Hepatocyte (in vitro differentiated cells): ENCODE results near the gene CTNND2. TPM values are rescaled to one million over a fixed set of nuclear protein-coding genes. Genes with fewer than 3 reads are reported as not detected.

Experiments used
- DNase-seq: peaks from one replicate; pipeline ENCODE4 v3.0.0-alpha.2; 2016; ENCODE audit warnings: low spot score
- H2AFZ ChIP-seq: fragments of 200-600 bp; sonication (generic); 2 replicates; pipeline ENCODE4 v1.6.0; 2016; ENCODE audit warnings: antibody characterized with exemption, mild to moderate bottlenecking
- H3K27ac ChIP-seq: fragments of 200-600 bp; sonication (generic); 2 replicates; pipeline ENCODE4 v1.5.1; 2016; ENCODE audit warnings: mild to moderate bottlenecking
- H3K27me3 ChIP-seq: fragments of 200-600 bp; sonication (generic); 2 replicates; pipeline ENCODE4 v1.6.1; 2016
- H3K36me3 ChIP-seq: fragments of 200-600 bp; sonication (generic); replicated peaks from 2 replicates; pipeline ENCODE4 v1.5.1; 2016; ENCODE audit warnings: low read depth; ENCODE audit not compliant: insufficient read depth
- H3K4me1 ChIP-seq: fragments of 200-600 bp; sonication (generic); 2 replicates; pipeline ENCODE4 v1.5.1; 2016; ENCODE audit warnings: mild to moderate bottlenecking, moderate library complexity; ENCODE audit not compliant: insufficient read depth
- H3K4me2 ChIP-seq: fragments of 200-600 bp; sonication (generic); 2 replicates; pipeline ENCODE4 v1.6.0; 2016
- H3K4me3 ChIP-seq: fragments of 200-600 bp; sonication (generic); 2 replicates; pipeline ENCODE4 v1.5.1; 2016; ENCODE audit warnings: mild to moderate bottlenecking
- H3K79me2 ChIP-seq: fragments of 200-600 bp; sonication (generic); 2 replicates; pipeline ENCODE4 v1.6.0; 2017; ENCODE audit warnings: mild to moderate bottlenecking
- H3K9me2 ChIP-seq: fragments of 200-600 bp; sonication (generic); replicated peaks from 2 replicates; pipeline ENCODE4 v1.6.0; 2017; ENCODE audit warnings: mild to moderate bottlenecking; ENCODE audit not compliant: insufficient read depth
- H3K9me3 ChIP-seq: fragments of 200-600 bp; sonication (generic); 2 replicates; pipeline ENCODE4 v1.5.1; 2016; ENCODE audit warnings: low read depth, mild to moderate bottlenecking
- H4K20me1 ChIP-seq: fragments of 200-600 bp; sonication (generic); 2 replicates; pipeline ENCODE4 v1.6.0; 2016; ENCODE audit warnings: mild to moderate bottlenecking; ENCODE audit not compliant: insufficient read depth, poor library complexity, severe bottlenecking
- EZH2 ChIP-seq: fragments of 200-600 bp; sonication (generic); IDR thresholded peaks from 2 replicates; pipeline ENCODE4 v1.6.1; 2016; ENCODE audit warnings: antibody characterized with exemption, mild to moderate bottlenecking, borderline replicate concordance
- EZH2phosphoT487 ChIP-seq: fragments of 200-600 bp; sonication (generic); IDR thresholded peaks from one replicate; pipeline ENCODE4 v1.6.1; 2018; ENCODE audit warnings: antibody characterized with exemption, mild to moderate bottlenecking, low read depth, moderate library complexity; ENCODE audit not compliant: unreplicated experiment, severe bottlenecking
- WGBS: methylation state at CpG from one replicate; pipeline ENCODE4 v1.1.6; 2016; ENCODE audit warnings: low lambda C conversion rate; ENCODE audit errors: missing lambda C conversion rate; 5-methylcytosine and 5-hydroxymethylcytosine counted together
- polyA plus RNA-seq: library from polyadenylated mRNA; unstranded; fragments of >200 nt; fragmentation: Nextera tagmentation; extraction: Ambion mirVana; gene quantifications from 2 replicates; pipeline ENCODE4 v1.2.1, GENCODE V29; 2016
- total RNA-seq: library from RNA; depleted of rRNA; stranded (reverse); fragments of >200 nt; gene quantifications from 2 replicates; pipeline ENCODE4 v1.2.3, GENCODE V29; 2014
- TF ChIP-seq, protein P1 (sequence below): fragments of 200-600 bp; sonication (generic); IDR thresholded peaks from 2 replicates; pipeline ENCODE4 v1.5.1; 2016; ENCODE audit warnings: antibody characterized with exemption, mild to moderate bottlenecking; ENCODE audit not compliant: poor library complexity

Gene CTNND2, protein sequence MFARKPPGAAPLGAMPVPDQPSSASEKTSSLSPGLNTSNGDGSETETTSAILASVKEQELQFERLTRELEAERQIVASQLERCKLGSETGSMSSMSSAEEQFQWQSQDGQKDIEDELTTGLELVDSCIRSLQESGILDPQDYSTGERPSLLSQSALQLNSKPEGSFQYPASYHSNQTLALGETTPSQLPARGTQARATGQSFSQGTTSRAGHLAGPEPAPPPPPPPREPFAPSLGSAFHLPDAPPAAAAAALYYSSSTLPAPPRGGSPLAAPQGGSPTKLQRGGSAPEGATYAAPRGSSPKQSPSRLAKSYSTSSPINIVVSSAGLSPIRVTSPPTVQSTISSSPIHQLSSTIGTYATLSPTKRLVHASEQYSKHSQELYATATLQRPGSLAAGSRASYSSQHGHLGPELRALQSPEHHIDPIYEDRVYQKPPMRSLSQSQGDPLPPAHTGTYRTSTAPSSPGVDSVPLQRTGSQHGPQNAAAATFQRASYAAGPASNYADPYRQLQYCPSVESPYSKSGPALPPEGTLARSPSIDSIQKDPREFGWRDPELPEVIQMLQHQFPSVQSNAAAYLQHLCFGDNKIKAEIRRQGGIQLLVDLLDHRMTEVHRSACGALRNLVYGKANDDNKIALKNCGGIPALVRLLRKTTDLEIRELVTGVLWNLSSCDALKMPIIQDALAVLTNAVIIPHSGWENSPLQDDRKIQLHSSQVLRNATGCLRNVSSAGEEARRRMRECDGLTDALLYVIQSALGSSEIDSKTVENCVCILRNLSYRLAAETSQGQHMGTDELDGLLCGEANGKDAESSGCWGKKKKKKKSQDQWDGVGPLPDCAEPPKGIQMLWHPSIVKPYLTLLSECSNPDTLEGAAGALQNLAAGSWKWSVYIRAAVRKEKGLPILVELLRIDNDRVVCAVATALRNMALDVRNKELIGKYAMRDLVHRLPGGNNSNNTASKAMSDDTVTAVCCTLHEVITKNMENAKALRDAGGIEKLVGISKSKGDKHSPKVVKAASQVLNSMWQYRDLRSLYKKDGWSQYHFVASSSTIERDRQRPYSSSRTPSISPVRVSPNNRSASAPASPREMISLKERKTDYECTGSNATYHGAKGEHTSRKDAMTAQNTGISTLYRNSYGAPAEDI (N-terminal part only)
- 19.5 and 30.3 TPM in 2 replicates for total RNA-seq
- polyA plus RNA-seq, result 27.5 and 27.7 TPM in 2 replicates

DNA sequence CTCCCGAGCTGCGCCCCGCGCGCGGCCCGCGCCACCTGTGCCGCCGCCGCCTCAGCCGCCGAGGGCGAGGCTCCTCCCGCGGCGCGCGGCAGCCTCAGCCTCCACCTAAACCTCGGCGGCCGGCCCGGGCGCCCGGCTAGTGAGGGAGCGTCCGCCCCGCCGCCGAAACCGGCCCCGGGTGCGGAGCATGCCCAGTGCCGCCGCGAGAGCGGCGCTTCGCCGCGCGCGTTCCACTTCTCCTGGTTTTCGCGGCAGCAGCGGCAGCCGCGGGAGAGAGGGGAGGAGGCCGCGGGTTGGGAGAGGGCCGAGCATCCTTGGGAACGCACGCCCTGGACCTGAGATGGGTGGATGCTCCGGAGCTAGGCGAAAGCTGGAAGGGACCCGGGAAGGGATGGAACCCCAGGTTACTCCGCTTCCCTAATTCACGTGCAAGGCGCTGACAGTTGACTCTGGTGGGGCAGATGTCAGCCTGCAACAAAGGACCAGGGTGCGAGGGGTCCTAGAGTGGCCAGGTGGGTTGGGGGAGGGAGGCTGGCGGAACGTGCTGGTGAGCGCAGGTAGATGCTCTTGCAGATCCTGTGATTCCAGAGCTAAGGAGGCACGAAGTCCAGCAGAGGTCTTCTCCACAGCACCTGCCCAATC is at the start of gene CTNND2:
TSS of gene CTNND2 (minus strand) at position 182 of the 642 bp plus-strand sequence. CDS start 593 bp downstream, outside the sequence.
- peaks cover 4% of the 10 kb centered on the region for H3K4me1 ChIP-seq
- peak within 1 kb of the TSS; percentile 87 for H2AFZ ChIP-seq
- peak within 1 kb of the TSS; percentile 94 for H3K4me3 ChIP-seq
- TF ChIP-seq EZH2phosphoT487, result no peak
- peaks cover 24% of the 10 kb centered on the region for H3K79me2 ChIP-seq
- H4K20me1 ChIP-seq, result no peaks in the 10 kb centered on the region
- H3K36me3 ChIP-seq, result no peaks in the 10 kb centered on the region
- H3K27me3 ChIP-seq, result peaks cover 44% of the 10 kb centered on the region
- no peaks in the 10 kb centered on the region for H3K9me2 ChIP-seq
- peak within 1 kb of the TSS; percentile 92 for H3K4me2 ChIP-seq
- H3K9me3 ChIP-seq, result no peaks in the 10 kb centered on the region
- peak within 1 kb of the TSS; percentile 42 for H3K27ac ChIP-seq
- WGBS, result 1% methylated on average over 55 of the region's 64 CpGs
- DNase-seq, result peak; percentile 86

DNA sequence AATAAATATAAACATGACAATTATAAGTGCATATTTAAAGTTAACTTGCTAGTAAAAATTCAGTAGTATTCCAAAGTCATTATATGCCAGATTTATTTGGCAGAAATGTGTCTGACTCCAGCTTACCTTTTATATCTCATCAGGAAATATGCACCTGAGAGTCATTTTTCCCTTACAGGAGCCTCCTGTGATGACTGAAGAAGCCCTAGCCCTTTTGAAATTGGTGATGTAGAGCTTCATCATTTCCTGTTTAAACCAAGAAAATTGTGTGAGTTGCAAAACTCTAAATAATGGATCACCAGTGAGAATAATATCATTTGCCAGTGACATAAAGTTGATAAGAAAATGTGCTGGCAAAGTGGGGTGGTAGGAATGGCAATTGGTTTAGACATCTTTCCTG is 42.1 kb upstream of the CTNND2 start:
- no peak overlapping the region for H3K4me2 ChIP-seq
- no peak overlapping the region for H3K4me3 ChIP-seq
- no peak overlapping the region for H2AFZ ChIP-seq
- H3K4me1 ChIP-seq, result no peaks in the 10 kb centered on the region
- H3K27ac ChIP-seq, result no peak overlapping the region
- no peaks in the 10 kb centered on the region for H3K27me3 ChIP-seq
- no peaks in the 10 kb centered on the region for H4K20me1 ChIP-seq
- no peaks in the 10 kb centered on the region for H3K36me3 ChIP-seq
- no peaks in the 10 kb centered on the region for H3K9me2 ChIP-seq
- H3K9me3 ChIP-seq, result no peaks in the 10 kb centered on the region
- H3K79me2 ChIP-seq, result no peaks in the 10 kb centered on the region
- DNase-seq, result no peak
- TF ChIP-seq EZH2phosphoT487, result no peak
- TF ChIP-seq, protein P1, sequence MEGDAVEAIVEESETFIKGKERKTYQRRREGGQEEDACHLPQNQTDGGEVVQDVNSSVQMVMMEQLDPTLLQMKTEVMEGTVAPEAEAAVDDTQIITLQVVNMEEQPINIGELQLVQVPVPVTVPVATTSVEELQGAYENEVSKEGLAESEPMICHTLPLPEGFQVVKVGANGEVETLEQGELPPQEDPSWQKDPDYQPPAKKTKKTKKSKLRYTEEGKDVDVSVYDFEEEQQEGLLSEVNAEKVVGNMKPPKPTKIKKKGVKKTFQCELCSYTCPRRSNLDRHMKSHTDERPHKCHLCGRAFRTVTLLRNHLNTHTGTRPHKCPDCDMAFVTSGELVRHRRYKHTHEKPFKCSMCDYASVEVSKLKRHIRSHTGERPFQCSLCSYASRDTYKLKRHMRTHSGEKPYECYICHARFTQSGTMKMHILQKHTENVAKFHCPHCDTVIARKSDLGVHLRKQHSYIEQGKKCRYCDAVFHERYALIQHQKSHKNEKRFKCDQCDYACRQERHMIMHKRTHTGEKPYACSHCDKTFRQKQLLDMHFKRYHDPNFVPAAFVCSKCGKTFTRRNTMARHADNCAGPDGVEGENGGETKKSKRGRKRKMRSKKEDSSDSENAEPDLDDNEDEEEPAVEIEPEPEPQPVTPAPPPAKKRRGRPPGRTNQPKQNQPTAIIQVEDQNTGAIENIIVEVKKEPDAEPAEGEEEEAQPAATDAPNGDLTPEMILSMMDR, result no peak
- TF ChIP-seq EZH2, result no peak

DNA sequence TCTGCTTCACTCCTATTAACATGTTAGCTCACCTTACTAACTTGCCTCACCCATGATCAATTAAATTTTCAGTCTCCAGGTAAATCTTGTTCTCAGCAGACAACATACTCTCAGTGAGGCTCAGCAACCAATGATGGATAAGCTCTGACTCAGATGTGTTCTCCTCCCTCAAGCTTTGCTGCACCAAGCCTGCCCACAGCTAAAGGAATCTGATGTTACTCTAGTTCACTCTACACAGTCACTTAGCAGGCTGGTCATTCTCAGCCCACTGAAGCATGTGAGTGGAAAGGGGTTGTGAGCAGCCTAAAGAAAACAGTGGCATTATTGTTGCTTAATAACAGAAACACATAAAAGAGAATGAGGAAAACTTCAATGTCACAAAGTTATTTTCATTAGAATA is 37.3 kb upstream of the CTNND2 start:
- Histone ChIP-seq H4K20me1 (no peaks in the 10 kb centered on the region), H3K4me3 (no peak overlapping the region), H3K9me2 (no peaks in the 10 kb centered on the region), H3K27ac (no peak overlapping the region), H2AFZ (no peak overlapping the region), H3K79me2 (no peaks in the 10 kb centered on the region), H3K4me2 (no peak overlapping the region), H3K27me3 (no peaks in the 10 kb centered on the region), H3K4me1 (no peaks in the 10 kb centered on the region), H3K36me3 (no peaks in the 10 kb centered on the region), H3K9me3 (no peaks in the 10 kb centered on the region)
- DNase-seq, result no peak
- TF ChIP-seq EZH2phosphoT487, result no peak
- TF ChIP-seq EZH2, result no peak
- TF ChIP-seq, protein P1, result no peak
